WTC11 (cell line): ENCODE data around the gene LRRC18. TPM values are rescaled to one million over a fixed set of nuclear protein-coding genes. Genes with fewer than 3 reads are reported as not detected.
A peak's percentile ranks its signal among the peaks of the same experiment; 100 is the strongest.

Source experiments
- ATAC-seq: fragments of 200-7000 bp; cut with Tn5 transposase; 2 replicates; pipeline ENCODE4 v1.10.0; 2021; ENCODE audit warnings: mild to moderate bottlenecking, moderate library complexity
- CTCF ChIA-PET: fragments of 300-600 bp; sonication (Branson Sonifier 250); formaldehyde crosslinking; loops from one replicate; lab custom pipeline; 2021; ENCODE audit warnings: antibody characterized with exemption; lab: Charles Lee
- POLR2A ChIA-PET: fragments of 350-600 bp; sonication (Branson Sonifier 250); formaldehyde crosslinking; loops from one replicate; lab custom pipeline; 2021; ENCODE audit warnings: antibody characterized with exemption; lab: Charles Lee
- DNase-seq: peaks from one replicate; pipeline ENCODE4 v3.0.0; 2021; ENCODE audit warnings: low spot score
- H3K27ac Mint-ChIP-seq: 2 replicates; pipeline ENCODE4 v1.8.0; 2021; ENCODE audit warnings: mixed read lengths
- H3K27me3 Mint-ChIP-seq: 2 replicates; pipeline ENCODE4 v1.8.0; 2021; ENCODE audit warnings: low read depth, mild to moderate bottlenecking, moderate library complexity, mixed read lengths
- H3K36me3 Mint-ChIP-seq: 2 replicates; pipeline ENCODE4 v1.8.0; 2021; ENCODE audit warnings: mixed read lengths
- H3K4me1 Mint-ChIP-seq: 2 replicates; pipeline ENCODE4 v1.8.0; 2022; ENCODE audit warnings: mixed read lengths
- H3K4me3 Mint-ChIP-seq: 2 replicates; pipeline ENCODE4 v1.8.0; 2021; ENCODE audit warnings: mild to moderate bottlenecking, moderate library complexity, mixed read lengths
- H3K9me3 Mint-ChIP-seq: 2 replicates; pipeline ENCODE4 v1.8.0; 2021; ENCODE audit warnings: mixed read lengths
- CBFB ChIP-seq: sonication (generic); formaldehyde crosslinking; IDR thresholded peaks from 2 replicates; pipeline ENCODE4 v1.8.1; 2022; ENCODE audit warnings: mild to moderate bottlenecking, low read depth, missing genetic modification reagents
- ERG ChIP-seq: fragments of 250-450 bp; sonication (Bioruptor Pico); IDR thresholded peaks from 2 replicates; pipeline ENCODE4 v1.8.0; 2021; ENCODE audit warnings: mild to moderate bottlenecking
- FOXJ3 ChIP-seq: sonication (generic); formaldehyde crosslinking; IDR thresholded peaks from 2 replicates; pipeline ENCODE4 v1.9.0; 2021; ENCODE audit warnings: missing genetic modification reagents, mild to moderate bottlenecking, borderline replicate concordance
- FOXP1 ChIP-seq: sonication (generic); formaldehyde crosslinking; IDR thresholded peaks from 2 replicates; pipeline ENCODE4 v1.8.0; 2022; ENCODE audit warnings: missing genetic modification reagents, mild to moderate bottlenecking, moderate library complexity, borderline replicate concordance
- PRDM15 ChIP-seq: sonication (generic); formaldehyde crosslinking; IDR thresholded peaks from 2 replicates; pipeline ENCODE4 v1.8.0; 2022; ENCODE audit warnings: missing genetic modification reagents
- RELA ChIP-seq: sonication (generic); formaldehyde crosslinking; IDR thresholded peaks from 2 replicates; pipeline ENCODE4 v1.8.1; 2022; ENCODE audit warnings: missing genetic modification reagents, mild to moderate bottlenecking, borderline replicate concordance
- ZNF121 ChIP-seq: sonication (generic); formaldehyde crosslinking; IDR thresholded peaks from 2 replicates; pipeline ENCODE4 v1.8.0; 2023; ENCODE audit warnings: missing genetic modification reagents
- ZNF219 ChIP-seq: sonication (generic); formaldehyde crosslinking; IDR thresholded peaks from 2 replicates; pipeline ENCODE4 v1.8.0; 2023; ENCODE audit warnings: missing genetic modification reagents, mild to moderate bottlenecking, borderline replicate concordance
- ZNF281 ChIP-seq: sonication (generic); formaldehyde crosslinking; IDR thresholded peaks from 2 replicates; pipeline ENCODE4 v1.8.0; 2023; ENCODE audit warnings: mild to moderate bottlenecking, missing genetic modification reagents
- ZNF396 ChIP-seq: fragments of 250-450 bp; sonication (Bioruptor Pico); IDR thresholded peaks from 2 replicates; pipeline ENCODE4 v1.8.0; 2021; ENCODE audit warnings: mild to moderate bottlenecking, moderate library complexity, borderline replicate concordance
- ZNF416 ChIP-seq: fragments of 250-450 bp; sonication (Bioruptor Pico); IDR thresholded peaks from 2 replicates; pipeline ENCODE4 v1.9.0; 2021; ENCODE audit warnings: mild to moderate bottlenecking, inconsistent platforms
- ZNF423 ChIP-seq: fragments of 250-450 bp; sonication (Bioruptor Pico); IDR thresholded peaks from 2 replicates; pipeline ENCODE4 v2.1.2; 2022; ENCODE audit warnings: mild to moderate bottlenecking, moderate library complexity
- ZNF512 ChIP-seq: sonication (generic); formaldehyde crosslinking; IDR thresholded peaks from 2 replicates; pipeline ENCODE4 v1.8.1; 2022; ENCODE audit warnings: missing genetic modification reagents, borderline replicate concordance
- ZSCAN18 ChIP-seq: fragments of 250-450 bp; sonication (Bioruptor Pico); IDR thresholded peaks from 2 replicates; pipeline ENCODE4 v2.1.2; 2022; ENCODE audit warnings: mild to moderate bottlenecking, moderate library complexity
- total RNA-seq: library from RNA; stranded (reverse); gene quantifications from 3 replicates; pipeline ENCODE4 v1.2.3, GENCODE V29; 2021

LRRC18 gene
- total RNA-seq, 1 experiment from 2014 or later = not detected

- TF ChIP-seq RELA (no peak), CBFB (no peak), ZNF396 (no peak), FOXJ3 (CRISPR knock-in tag) (no peak), PRDM15 (no peak)
Measured at GRCh38 chr10:48935577-48935976, 4.1 kb downstream of the LRRC18 start (continued).

GRCh38 chr10:48934672-48935501 lies 4.8 kb downstream of the LRRC18 start:
- H3K4me1 Mint-ChIP-seq = peaks cover 15% of the 10 kb centered on the region
- no peak overlapping the region for H3K27ac Mint-ChIP-seq
- TF ChIP-seq ZNF416 (CRISPR knock-in tag) (no peak), ZNF423 (CRISPR knock-in tag) (0 out of 2 replicates have a peak, but pooled peaks have one; percentile 8)
- ATAC-seq (peak; percentile 27), DNase-seq (no peak)
- no peaks in the 10 kb centered on the region for H3K9me3 Mint-ChIP-seq
- ChIA-PET CTCF (interaction anchor here (1.0 kb wide), 1 partner anchor 189 kb away, joined by 3 read pairs; no protein-coding TSS in a partner anchor), POLR2A (no interaction called here)
- H3K4me3 Mint-ChIP-seq = no peak overlapping the region
- no peaks in the 10 kb centered on the region for H3K36me3 Mint-ChIP-seq
- peaks cover 5% of the 10 kb centered on the region; the same call in 1 of the 2 replicates for H3K27me3 Mint-ChIP-seq

GRCh38 chr10:48932831-48933664 lies 6.6 kb downstream of the LRRC18 start:
- ChIA-PET CTCF (interaction anchor here (0.6 to 1.5 kb wide), 3 partner anchors 231 to 645 kb away, joined by 3 to 4 read pairs (median 3); no protein-coding TSS in a partner anchor), POLR2A (no interaction called here)
- ATAC-seq (no peak), DNase-seq (no peak)
- Mint-ChIP-seq H3K36me3 (no peaks in the 10 kb centered on the region), H3K27me3 (peaks cover 5% of the 10 kb centered on the region; the same call in 1 of the 2 replicates), H3K4me3 (no peak overlapping the region), H3K9me3 (no peaks in the 10 kb centered on the region), H3K27ac (no peak overlapping the region), H3K4me1 (peaks cover 15% of the 10 kb centered on the region)
- TF ChIP-seq ZNF121 (no peak), FOXP1 (CRISPR knock-in tag) (no peak), ZNF219 (no peak), ZNF281 (CRISPR knock-in tag) (no peak), RELA (no peak), ERG (no peak), ZNF512 (CRISPR knock-in tag) (no peak), ZNF416 (CRISPR knock-in tag) (no peak), ZSCAN18 (CRISPR knock-in tag) (no peak)
